Endothelial cell of umbilical vein (primary cell): ENCODE results near the gene CLIC3. TPM values are rescaled to one million over a fixed set of nuclear protein-coding genes. Genes with fewer than 3 reads are reported as not detected.
"Not testable (repeated sequence)": the region's sequence is repeated elsewhere in the genome, so short reads cannot be mapped to it uniquely, and the experiment has no call there.

ENCODE experiments used
- BruUV-seq: library from RNA; stranded (reverse); fragments of 400-500 nt; replicated peaks from 2 replicates; lab custom pipeline; 2021; lab: Mats Ljungman, UMichigan
- CTCF ChIA-PET: fragments of 300-600, 350-600 bp; sonication (Branson Sonifier 250); formaldehyde crosslinking; loops from one replicate; lab custom pipeline; 2021; ENCODE audit warnings: antibody characterized with exemption, inconsistent platforms; lab: Charles Lee
- POLR2A ChIA-PET: fragments of 300-600, 350-600 bp; sonication (Branson Sonifier 250); formaldehyde crosslinking; loops from one replicate; lab custom pipeline; 2021; ENCODE audit warnings: antibody characterized with exemption, inconsistent platforms; lab: Charles Lee
- DNase-seq: peaks from one replicate; pipeline ENCODE4 v3.0.0-alpha.2; 2011; ENCODE audit warnings: low read depth, low spot score
- FAIRE-seq: peaks from 2 replicates; lab custom pipeline; 2011; peaks lifted over from hg19 to GRCh38; lab: Jason Lieb, UNC
- H2AFZ ChIP-seq: 2 replicates; pipeline ENCODE4 v1.6.0; 2012; ENCODE audit warnings: low read depth, low read length, control low read depth, inconsistent platforms
- H3K27ac ChIP-seq: 2 replicates; pipeline ENCODE4 v1.5.1; 2011; ENCODE audit warnings: low read depth, mild to moderate bottlenecking, control low read depth, low read length, moderate library complexity; ENCODE audit not compliant: insufficient read depth
- H3K27me3 ChIP-seq, 2 experiments: 2 replicates each; pipeline versions ENCODE4 v1.6.0 to v1.6.1; 2011; ENCODE audit warnings: low read length in 2 of 2, mixed read lengths in 1 of 2; ENCODE audit not compliant: control insufficient read depth in 2 of 2, insufficient read depth in 2 of 2
- H3K36me3 ChIP-seq, 2 experiments: 2 replicates in 1 of 2; 3 replicates in 1 of 2; pipeline ENCODE4 v1.5.1; 2011; ENCODE audit warnings: low read length in 2 of 2, mild to moderate bottlenecking in 1 of 2, moderate library complexity in 1 of 2; ENCODE audit not compliant: control insufficient read depth in 2 of 2, insufficient read depth in 2 of 2; ENCODE audit errors: extremely low read depth in 1 of 2
- H3K4me1 ChIP-seq: 3 replicates; pipeline ENCODE4 v1.5.1; 2011; ENCODE audit warnings: mild to moderate bottlenecking, low read length; ENCODE audit not compliant: control insufficient read depth, insufficient read depth; ENCODE audit errors: extremely low read depth
- H3K4me2 ChIP-seq: 2 replicates; pipeline ENCODE4 v1.6.1; 2011; ENCODE audit warnings: low read length, control low read depth, mixed read lengths; ENCODE audit not compliant: insufficient read depth
- H3K4me3 ChIP-seq, 3 experiments: fragments of 200-600 bp in 1 of 3; sonication (generic), shearing (Covaris generic) in 1 of 3; replicated peaks in 1 of 3; 2 replicates each; pipeline ENCODE4 v1.5.1; 2011 to 2016; ENCODE audit warnings: control low read depth in 3 of 3, low read length in 3 of 3, mild to moderate bottlenecking in 2 of 3, inconsistent platforms in 1 of 3, low read depth in 1 of 3, moderate library complexity in 1 of 3; ENCODE audit not compliant: insufficient read depth in 1 of 3
- H3K79me2 ChIP-seq: 2 replicates; pipeline ENCODE4 v1.6.0; 2012; ENCODE audit warnings: low read length, inconsistent platforms; ENCODE audit not compliant: control insufficient read depth, insufficient read depth
- H3K9ac ChIP-seq: replicated peaks from 2 replicates; pipeline ENCODE3; 2011; ENCODE audit warnings: low read length, control low read depth; ENCODE audit not compliant: insufficient read depth; ENCODE audit errors: extremely low read depth
- H3K9me1 ChIP-seq: replicated peaks from 3 replicates; pipeline ENCODE4 v1.6.0; 2011; ENCODE audit warnings: mild to moderate bottlenecking, low read length; ENCODE audit not compliant: control insufficient read depth, insufficient read depth; ENCODE audit errors: extremely low read depth
- H3K9me3 ChIP-seq: replicated peaks from 2 replicates; pipeline ENCODE4 v1.5.1; 2012; ENCODE audit warnings: low read length, inconsistent platforms; ENCODE audit not compliant: control insufficient read depth, insufficient read depth
- H4K20me1 ChIP-seq: replicated peaks from 2 replicates; pipeline ENCODE3; 2011; ENCODE audit warnings: mild to moderate bottlenecking, low read length; ENCODE audit not compliant: control insufficient read depth, insufficient read depth; ENCODE audit errors: extremely low read depth
- EZH2 ChIP-seq: IDR thresholded peaks from 2 replicates; pipeline ENCODE4 v1.6.1; 2012; ENCODE audit warnings: borderline replicate concordance, low read depth, mild to moderate bottlenecking, moderate library complexity, low read length, inconsistent platforms; ENCODE audit not compliant: severe bottlenecking
- GATA2 ChIP-seq: IDR thresholded peaks from 2 replicates; pipeline ENCODE4 v1.7.0; 2011; ENCODE audit warnings: low read depth, mild to moderate bottlenecking, moderate library complexity, mixed read lengths, low read length; ENCODE audit not compliant: insufficient read length, insufficient read depth
- JUN ChIP-seq: IDR thresholded peaks from 2 replicates; pipeline ENCODE4 v1.6.1; 2011; ENCODE audit warnings: borderline replicate concordance, low read depth; ENCODE audit not compliant: insufficient read length, insufficient read depth
- MYC ChIP-seq: IDR thresholded peaks from one replicate; pipeline ENCODE4 v1.6.1; 2011; ENCODE audit warnings: mild to moderate bottlenecking, low read depth, low read length
- POLR2AphosphoS5 ChIP-seq: IDR thresholded peaks from 2 replicates; pipeline ENCODE4 v1.6.1; 2012; ENCODE audit warnings: low read depth, mild to moderate bottlenecking, control low read depth, low read length, moderate library complexity; ENCODE audit not compliant: insufficient read depth
- dilution Hi-C: fragments of 300-500 bp; cut with MboI; formaldehyde crosslinking; loops from one replicate; pipeline ENCODE4 v1.15.0; 2019; ENCODE audit warnings: low sequenced_read_pairs; ENCODE audit not compliant: extremely low pct_ligation_motif_present
- intact Hi-C: fragments of 100-400 bp; cut with micrococcal nuclease; formaldehyde crosslinking; loops from one replicate; pipeline ENCODE4 v1.10.0; 2022
- polyA plus RNA-seq, 4 experiments: library from polyadenylated mRNA; depleted of rRNA in 3 of 4; stranded (reverse) in 3 of 4; unstranded in 1 of 4; fragments of >200 nt; gene quantifications; 2 replicates each; pipeline versions ENCODE4 v1.2.1 to v1.2.3, GENCODE V29; 2011 to 2012; ENCODE audit warnings: missing spikeins in 1 of 4
- total RNA-seq: library from RNA; stranded (reverse); gene quantifications from 2 replicates; pipeline ENCODE4 v1.2.3, GENCODE V29; 2021
- TF ChIP-seq, protein P1 (sequence below), 2 donors: IDR thresholded peaks; 1 replicate in 1 of 2; 2 replicates in 1 of 2; pipeline ENCODE4 v1.5.1; 2011; ENCODE audit warnings: low read length in 2 of 2, mild to moderate bottlenecking in 2 of 2, moderate library complexity in 2 of 2, control low read depth in 1 of 2, inconsistent platforms in 1 of 2, low read depth in 1 of 2; ENCODE audit not compliant: insufficient read depth in 1 of 2; ENCODE audit errors: extremely low read depth in 1 of 2
- TF ChIP-seq, protein P2 (sequence below): IDR thresholded peaks from 2 replicates; pipeline ENCODE4 v1.6.1; 2011; ENCODE audit not compliant: insufficient read depth, insufficient read length

The CLIC3 gene
- total and polyA plus RNA-seq, 2 donors (not counting 3 experiments of a cell fraction or from before 2014, with no cell fraction given) = 2.3 TPM; not detected in 1

DNA sequence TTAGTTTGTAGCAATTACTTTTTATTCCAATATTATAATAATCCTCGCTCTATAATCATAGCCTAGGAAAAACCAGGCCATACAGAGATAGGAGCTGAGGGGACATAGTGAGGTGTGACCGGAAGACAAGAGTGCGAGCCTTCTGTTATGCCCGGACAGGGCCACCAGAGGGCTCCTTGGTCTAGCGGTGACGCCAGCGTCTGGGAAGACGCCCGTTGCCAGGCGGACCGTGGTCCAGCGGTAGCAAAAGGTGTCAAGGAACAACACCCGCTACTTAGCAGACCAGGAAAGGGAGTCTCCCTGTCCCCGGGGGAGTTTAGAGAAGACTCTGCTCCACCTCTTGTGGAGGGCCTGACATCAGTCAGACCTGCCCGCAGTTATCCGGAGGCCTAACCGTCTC, 7.9 kb upstream of the CLIC3 start:
- BruUV-seq, POLR2A ChIA-PET, DNase-seq, H3K4me3 ChIP-seq, H2AFZ ChIP-seq, FAIRE-seq, H4K20me1 ChIP-seq, H3K9me1 ChIP-seq, H3K27ac ChIP-seq, H3K27me3 ChIP-seq, H3K9ac ChIP-seq, H3K79me2 ChIP-seq, H3K36me3 ChIP-seq, dilution Hi-C loops, H3K4me2 ChIP-seq, intact Hi-C loops, H3K9me3 ChIP-seq, H3K4me1 ChIP-seq: not testable (repeated sequence)
- TF ChIP-seq, protein P1, sequence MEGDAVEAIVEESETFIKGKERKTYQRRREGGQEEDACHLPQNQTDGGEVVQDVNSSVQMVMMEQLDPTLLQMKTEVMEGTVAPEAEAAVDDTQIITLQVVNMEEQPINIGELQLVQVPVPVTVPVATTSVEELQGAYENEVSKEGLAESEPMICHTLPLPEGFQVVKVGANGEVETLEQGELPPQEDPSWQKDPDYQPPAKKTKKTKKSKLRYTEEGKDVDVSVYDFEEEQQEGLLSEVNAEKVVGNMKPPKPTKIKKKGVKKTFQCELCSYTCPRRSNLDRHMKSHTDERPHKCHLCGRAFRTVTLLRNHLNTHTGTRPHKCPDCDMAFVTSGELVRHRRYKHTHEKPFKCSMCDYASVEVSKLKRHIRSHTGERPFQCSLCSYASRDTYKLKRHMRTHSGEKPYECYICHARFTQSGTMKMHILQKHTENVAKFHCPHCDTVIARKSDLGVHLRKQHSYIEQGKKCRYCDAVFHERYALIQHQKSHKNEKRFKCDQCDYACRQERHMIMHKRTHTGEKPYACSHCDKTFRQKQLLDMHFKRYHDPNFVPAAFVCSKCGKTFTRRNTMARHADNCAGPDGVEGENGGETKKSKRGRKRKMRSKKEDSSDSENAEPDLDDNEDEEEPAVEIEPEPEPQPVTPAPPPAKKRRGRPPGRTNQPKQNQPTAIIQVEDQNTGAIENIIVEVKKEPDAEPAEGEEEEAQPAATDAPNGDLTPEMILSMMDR (IDR thresholded peaks at IDR 0.05; ENCODE audit: extremely low read depth in 1 of 2, insufficient read depth in 1 of 2, low read depth in 1 of 2, low read length in 2 of 2) = peak; percentile 7 to 27
- CTCF ChIA-PET = interaction anchor here (1.6 kb wide), 1 partner anchor 25 kb away, joined by 6 read pairs; no protein-coding TSS in a partner anchor

DNA sequence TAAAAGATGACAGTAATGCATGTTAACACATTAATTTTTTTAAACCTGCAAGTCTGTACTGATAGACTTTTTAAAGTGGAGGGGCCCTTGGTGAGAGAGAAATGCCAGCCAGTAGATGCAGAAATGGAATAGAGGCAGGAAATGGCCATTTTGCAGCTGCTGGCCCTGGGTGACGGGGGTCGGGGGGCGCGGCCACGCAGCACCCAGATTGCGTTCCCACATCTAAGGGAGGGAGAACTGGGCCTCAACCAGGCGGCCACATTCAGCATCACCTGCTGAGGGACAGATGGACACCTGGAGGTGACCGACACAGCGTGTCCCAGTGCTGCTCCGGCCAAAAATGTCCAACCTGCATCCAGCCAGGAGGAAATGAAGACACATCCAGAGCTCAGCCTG, 6.3 kb upstream of the CLIC3 start:
- no peaks in the 10 kb centered on the region for H3K36me3 ChIP-seq
- H3K4me3 ChIP-seq = no peak overlapping the region
- BruUV-seq = no TSS peak
- H3K9ac ChIP-seq = no peak overlapping the region
- FAIRE-seq (no peak), DNase-seq (no peak)
- no peaks in the 10 kb centered on the region for H3K9me3 ChIP-seq
- no peak overlapping the region for H2AFZ ChIP-seq
- no peaks in the 10 kb centered on the region for H3K79me2 ChIP-seq
- dilution Hi-C loops = no loop called here
- H3K4me2 ChIP-seq = no peak overlapping the region
- H3K27me3 ChIP-seq = no peaks in the 10 kb centered on the region
- ChIA-PET POLR2A (no interaction called here), CTCF (interaction anchor here (0.8 kb wide), 1 partner anchor 32 kb away, joined by 3 read pairs; no protein-coding TSS in a partner anchor)
- no peaks in the 10 kb centered on the region for H4K20me1 ChIP-seq
- peaks cover 9% of the 10 kb centered on the region for H3K4me1 ChIP-seq
- H3K9me1 ChIP-seq = no peaks in the 10 kb centered on the region
- intact Hi-C loops = no loop called here
- H3K27ac ChIP-seq = no peak overlapping the region
- TF ChIP-seq MYC (no peak), JUN (no peak), GATA2 (no peak), POLR2AphosphoS5 (no peak), EZH2 (no peak)
- TF ChIP-seq, protein P2, sequence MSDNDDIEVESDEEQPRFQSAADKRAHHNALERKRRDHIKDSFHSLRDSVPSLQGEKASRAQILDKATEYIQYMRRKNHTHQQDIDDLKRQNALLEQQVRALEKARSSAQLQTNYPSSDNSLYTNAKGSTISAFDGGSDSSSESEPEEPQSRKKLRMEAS = no peak
- TF ChIP-seq, protein P1 (IDR thresholded peaks at IDR 0.05; ENCODE audit: extremely low read depth in 1 of 2, insufficient read depth in 1 of 2, low read depth in 1 of 2, low read length in 2 of 2) = no peak
